Vagina (tissue), 2 donors: ENCODE results near the gene PPARGC1A. TPM values are rescaled to one million over a fixed set of nuclear protein-coding genes. Genes with fewer than 3 reads are reported as not detected.

ENCODE experiments used
- DNase-seq, 2 donors: peaks; one replicate each; pipeline ENCODE4 v3.0.0-alpha.2; 2017; ENCODE audit errors: extremely low spot score in 2 of 2
- H3K27ac ChIP-seq: fragments of 200-600 bp; sonication (generic); one replicate; pipeline ENCODE4 v1.5.1; 2019
- H3K27me3 ChIP-seq: fragments of 200-600 bp; sonication (generic); one replicate; pipeline ENCODE4 v1.5.1; 2019
- H3K36me3 ChIP-seq, 2 donors: fragments of 200-600 bp; sonication (generic); one replicate each; pipeline ENCODE4 v1.5.1; 2017 to 2019
- H3K4me1 ChIP-seq: fragments of 200-600 bp; sonication (generic); one replicate; pipeline ENCODE4 v1.5.1; 2019
- H3K4me3 ChIP-seq, 2 donors: fragments of 200-600 bp; sonication (generic); 1 replicate in 1 of 2; 2 replicates in 1 of 2; pipeline ENCODE4 v1.5.1; 2016 to 2019
- H3K9me3 ChIP-seq: fragments of 200-600 bp; sonication (generic); one replicate; pipeline ENCODE4 v1.5.1; 2019
- CTCF ChIP-seq, 3 experiments: fragments of 450-650 bp in 2 of 3; fragments of 200-600 bp in 1 of 3; sonication (generic) in 1 of 3; IDR thresholded peaks; one replicate each; pipeline ENCODE4 v1.5.1; 2017 to 2019; ENCODE audit warnings: antibody characterized with exemption in 3 of 3, mild to moderate bottlenecking in 2 of 3, moderate library complexity in 2 of 3
- POLR2A ChIP-seq, 2 donors: fragments of 450-650 bp; IDR thresholded peaks; one replicate each; pipeline ENCODE4 v1.6.1; 2017; ENCODE audit warnings: antibody characterized with exemption in 2 of 2, mild to moderate bottlenecking in 2 of 2, moderate library complexity in 2 of 2
- POLR2AphosphoS5 ChIP-seq, 2 donors: sonication (generic); formaldehyde crosslinking; IDR thresholded peaks; one replicate each; pipeline ENCODE4 v1.9.0; 2017; ENCODE audit warnings: antibody characterized with exemption in 2 of 2, mild to moderate bottlenecking in 2 of 2, low read depth in 1 of 2; ENCODE audit not compliant: insufficient read depth in 1 of 2
- intact Hi-C: fragments of 100-400 bp; cut with DNase I; formaldehyde crosslinking; loops from one replicate; pipeline ENCODE4 v1.15.1; 2023
- total RNA-seq: library from RNA; depleted of rRNA; stranded (reverse); fragments of >200 nt; gene quantifications from one replicate; pipeline ENCODE4 v1.2.3, GENCODE V29; 2016

PPARGC1A gene
- total RNA-seq, 1 donor from 2014 or later = 1.2 TPM

GRCh38 chr4:23878246-23878891 lies 11.5 kb downstream of the PPARGC1A start:
- H3K4me1 ChIP-seq = no peaks in the 10 kb centered on the region
- intact Hi-C loops = no loop called here
- no peaks in the 10 kb centered on the region for H3K27me3 ChIP-seq
- no peak overlapping the region for H3K4me3 ChIP-seq
- no peaks in the 10 kb centered on the region for H3K9me3 ChIP-seq
- TF ChIP-seq POLR2AphosphoS5 (IDR thresholded peaks at IDR 0.05; ENCODE audit: insufficient read depth in 1 of 2, low read depth in 1 of 2) (no peak), POLR2A (IDR thresholded peaks at IDR 0.05) (no peak), CTCF (IDR thresholded peaks at IDR 0.05) (no peak)
- H3K27ac ChIP-seq = no peak overlapping the region
- H3K36me3 ChIP-seq = no peaks in the 10 kb centered on the region
- DNase-seq = no peak

- H3K4me1 ChIP-seq = no peaks in the 10 kb centered on the region
- DNase-seq = no peak
- no peaks in the 10 kb centered on the region for H3K9me3 ChIP-seq
- no peak overlapping the region for H3K27ac ChIP-seq
- TF ChIP-seq CTCF (IDR thresholded peaks at IDR 0.05) = no peak
- no peaks in the 10 kb centered on the region for H3K27me3 ChIP-seq
- intact Hi-C loops = no loop called here
- H3K4me3 ChIP-seq = no peak overlapping the region
- no peaks in the 10 kb centered on the region for H3K36me3 ChIP-seq
Observed at GRCh38 chr4:23877758-23878229, 12.1 kb downstream of the PPARGC1A start.

GRCh38 chr4:23876418-23877089 lies 13.3 kb downstream of the PPARGC1A start:
- no peak for TF ChIP-seq POLR2A (IDR thresholded peaks at IDR 0.05)
- TF ChIP-seq POLR2AphosphoS5 (IDR thresholded peaks at IDR 0.05; ENCODE audit: insufficient read depth in 1 of 2, low read depth in 1 of 2) = no peak
- TF ChIP-seq CTCF (IDR thresholded peaks at IDR 0.05) = no peak
- Histone ChIP-seq H3K9me3 (no peaks in the 10 kb centered on the region), H3K27me3 (no peaks in the 10 kb centered on the region), H3K4me1 (no peaks in the 10 kb centered on the region), H3K36me3 (no peaks in the 10 kb centered on the region), H3K4me3 (no peak overlapping the region), H3K27ac (no peak overlapping the region)
- DNase-seq = no peak
- intact Hi-C loops = no loop called here

- no peaks in the 10 kb centered on the region for H3K4me1 ChIP-seq
- intact Hi-C loops = no loop called here
- no peak overlapping the region for H3K27ac ChIP-seq
- H3K27me3 ChIP-seq = no peaks in the 10 kb centered on the region
- TF ChIP-seq POLR2AphosphoS5 (IDR thresholded peaks at IDR 0.05; ENCODE audit: insufficient read depth in 1 of 2, low read depth in 1 of 2) (no peak), POLR2A (IDR thresholded peaks at IDR 0.05) (no peak), CTCF (IDR thresholded peaks at IDR 0.05) (no peak)
- H3K36me3 ChIP-seq = no peaks in the 10 kb centered on the region
- no peaks in the 10 kb centered on the region for H3K9me3 ChIP-seq
- DNase-seq = no peak
- H3K4me3 ChIP-seq = no peak overlapping the region
Observed at GRCh38 chr4:23875317-23875716, 14.5 kb downstream of the PPARGC1A start.

GRCh38 chr4:23874536-23874901 lies 15.3 kb downstream of the PPARGC1A start:
- TF ChIP-seq POLR2A (IDR thresholded peaks at IDR 0.05) (no peak), POLR2AphosphoS5 (IDR thresholded peaks at IDR 0.05; ENCODE audit: insufficient read depth in 1 of 2, low read depth in 1 of 2) (no peak), CTCF (IDR thresholded peaks at IDR 0.05) (no peak)
- no peak for DNase-seq
- Histone ChIP-seq H3K36me3 (no peaks in the 10 kb centered on the region), H3K27ac (no peak overlapping the region), H3K4me3 (no peak overlapping the region), H3K4me1 (no peaks in the 10 kb centered on the region), H3K27me3 (no peaks in the 10 kb centered on the region), H3K9me3 (no peaks in the 10 kb centered on the region)
- intact Hi-C loops = no loop called here
